Astrocyte (in vitro differentiated cells and primary cell): ENCODE data around the gene GOPC. TPM values are rescaled to one million over a fixed set of nuclear protein-coding genes. Genes with fewer than 3 reads are reported as not detected.
A peak's percentile ranks its signal among the peaks of the same experiment; 100 is the strongest.

Experiments used
- DNase-seq: peaks from one replicate; pipeline ENCODE4 v3.0.0-alpha.2; 2010; ENCODE audit warnings: low read depth
- FAIRE-seq: peaks from 2 replicates; lab custom pipeline; 2011; peaks lifted over from hg19 to GRCh38; lab: Jason Lieb, UNC
- H2AFZ ChIP-seq: 2 replicates; pipeline ENCODE4 v1.6.0; 2012; ENCODE audit warnings: low read depth, low read length, inconsistent platforms
- H3K27ac ChIP-seq: 2 replicates; pipeline ENCODE4 v1.5.1; 2011; ENCODE audit warnings: low read depth, low read length, inconsistent platforms
- H3K27me3 ChIP-seq: 2 replicates; pipeline ENCODE4 v1.6.0; 2011; ENCODE audit warnings: low read length, inconsistent platforms; ENCODE audit not compliant: insufficient read depth
- H3K36me3 ChIP-seq: 2 replicates; pipeline ENCODE4 v1.5.1; 2011; ENCODE audit warnings: low read length, inconsistent platforms; ENCODE audit not compliant: insufficient read depth
- H3K4me1 ChIP-seq: 2 replicates; pipeline ENCODE4 v1.5.1; 2011; ENCODE audit warnings: low read length, inconsistent platforms; ENCODE audit not compliant: insufficient read depth
- H3K4me2 ChIP-seq: 2 replicates; pipeline ENCODE4 v1.6.0; 2012; ENCODE audit warnings: low read length, inconsistent platforms
- H3K4me3 ChIP-seq: 2 replicates; pipeline ENCODE4 v1.5.1; 2011; ENCODE audit warnings: low read depth, mild to moderate bottlenecking, low read length, inconsistent platforms; ENCODE audit not compliant: insufficient read depth
- H3K79me2 ChIP-seq: 2 replicates; pipeline ENCODE4 v1.6.0; 2012; ENCODE audit warnings: mild to moderate bottlenecking, low read length, inconsistent platforms; ENCODE audit not compliant: insufficient read depth
- H3K9ac ChIP-seq: 2 replicates; pipeline ENCODE4 v1.6.0; 2012; ENCODE audit warnings: mild to moderate bottlenecking, low read length, inconsistent platforms
- H3K9me3 ChIP-seq: 2 replicates; pipeline ENCODE4 v1.5.1; 2012; ENCODE audit warnings: low read depth, mild to moderate bottlenecking, low read length, inconsistent platforms; ENCODE audit not compliant: insufficient read depth
- H4K20me1 ChIP-seq: 2 replicates; pipeline ENCODE4 v1.6.0; 2012; ENCODE audit warnings: low read length, inconsistent platforms; ENCODE audit not compliant: insufficient read depth
- H3K27ac Mint-ChIP-seq: one replicate; pipeline ENCODE4 v1.8.0; 2021; ENCODE audit warnings: mild to moderate bottlenecking, mixed read lengths; ENCODE audit not compliant: unreplicated experiment
- H3K27me3 Mint-ChIP-seq: one replicate; pipeline ENCODE4 v1.8.0; 2021; ENCODE audit warnings: low read depth, mixed read lengths; ENCODE audit not compliant: unreplicated experiment
- H3K36me3 Mint-ChIP-seq: one replicate; pipeline ENCODE4 v1.8.0; 2021; ENCODE audit warnings: low read depth, mixed read lengths; ENCODE audit not compliant: unreplicated experiment
- H3K4me1 Mint-ChIP-seq: one replicate; pipeline ENCODE4 v1.8.0; 2021; ENCODE audit warnings: low read depth, mixed read lengths; ENCODE audit not compliant: unreplicated experiment
- H3K4me3 Mint-ChIP-seq: one replicate; pipeline ENCODE4 v1.8.0; 2021; ENCODE audit warnings: mild to moderate bottlenecking, moderate library complexity, mixed read lengths; ENCODE audit not compliant: unreplicated experiment
- H3K9me3 Mint-ChIP-seq: one replicate; pipeline ENCODE4 v1.8.0; 2021; ENCODE audit warnings: mild to moderate bottlenecking, mixed read lengths; ENCODE audit not compliant: unreplicated experiment
- CTCF ChIP-seq: IDR thresholded peaks from 2 replicates; pipeline ENCODE4 v1.5.1; 2011; ENCODE audit warnings: low read depth, mild to moderate bottlenecking, inconsistent platforms, low read length, moderate library complexity; ENCODE audit not compliant: insufficient read depth
- EZH2 ChIP-seq: IDR thresholded peaks from 2 replicates; pipeline ENCODE4 v1.6.1; 2012; ENCODE audit warnings: mild to moderate bottlenecking, low read length, inconsistent platforms; ENCODE audit not compliant: insufficient read depth
- total RNA-seq: library from RNA; stranded (reverse); gene quantifications from 2 replicates; pipeline ENCODE4 v1.2.1, GENCODE V29; 2021

The GOPC gene
- total RNA-seq, 1 donor from 2014 or later = 45.0 TPM

GRCh38 chr6:117605169-117605826 lies 3.0 kb upstream of the GOPC start:
- no peaks in the 10 kb centered on the region for H3K36me3 ChIP-seq
- H3K9ac ChIP-seq = no peak overlapping the region
- H4K20me1 ChIP-seq = peaks cover 13% of the 10 kb centered on the region
- H3K27ac ChIP-seq = no peak overlapping the region
- no peaks in the 10 kb centered on the region for H3K36me3 Mint-ChIP-seq
- no peaks in the 10 kb centered on the region for H3K27me3 Mint-ChIP-seq
- TF ChIP-seq CTCF (peak; percentile 83), EZH2 (no peak)
- no peaks in the 10 kb centered on the region for H3K9me3 ChIP-seq
- peak; percentile 63 for DNase-seq
- no peak overlapping the region for H3K4me3 Mint-ChIP-seq
- peaks cover 21% of the 10 kb centered on the region for H3K79me2 ChIP-seq
- H3K27ac Mint-ChIP-seq = no peak overlapping the region
- H3K4me1 ChIP-seq = peaks cover 6% of the 10 kb centered on the region
- peak; percentile 52 for FAIRE-seq
- no peaks in the 10 kb centered on the region for H3K9me3 Mint-ChIP-seq
- no peaks in the 10 kb centered on the region for H3K27me3 ChIP-seq
- no peak overlapping the region for H3K4me3 ChIP-seq
- H2AFZ ChIP-seq = no peak overlapping the region
- peaks cover 1% of the 10 kb centered on the region for H3K4me1 Mint-ChIP-seq
- no peak overlapping the region for H3K4me2 ChIP-seq

- peaks cover 9% of the 10 kb centered on the region for H3K4me1 Mint-ChIP-seq
- peaks cover 2% of the 10 kb centered on the region for H3K9me3 Mint-ChIP-seq
- no peak overlapping the region for H3K4me3 Mint-ChIP-seq
- H4K20me1 ChIP-seq = peaks cover 24% of the 10 kb centered on the region
- H3K4me2 ChIP-seq = no peak overlapping the region
- no peaks in the 10 kb centered on the region for H3K27me3 ChIP-seq
- H3K27ac Mint-ChIP-seq = no peak overlapping the region
- no peaks in the 10 kb centered on the region for H3K36me3 Mint-ChIP-seq
- H3K27ac ChIP-seq = no peak overlapping the region
- no peak for FAIRE-seq
- peaks cover 36% of the 10 kb centered on the region for H3K79me2 ChIP-seq
- H3K27me3 Mint-ChIP-seq = no peaks in the 10 kb centered on the region
- no peak for DNase-seq
- no peak overlapping the region for H3K4me3 ChIP-seq
- H3K9ac ChIP-seq = no peak overlapping the region
- TF ChIP-seq CTCF = no peak
- no peaks in the 10 kb centered on the region for H3K36me3 ChIP-seq
- H3K9me3 ChIP-seq = no peaks in the 10 kb centered on the region
- peaks cover 6% of the 10 kb centered on the region for H3K4me1 ChIP-seq
- H2AFZ ChIP-seq = no peak overlapping the region
Observed at GRCh38 chr6:117603821-117604220, 1.5 kb upstream of the GOPC start.

- Histone ChIP-seq H4K20me1 (peaks cover 31% of the 10 kb centered on the region), H3K27ac (peak overlapping the region; percentile 88), H3K4me1 (peaks cover 6% of the 10 kb centered on the region), H3K4me2 (peak overlapping the region; percentile 83), H3K4me3 (peak overlapping the region; percentile 96), H3K27me3 (no peaks in the 10 kb centered on the region), H3K36me3 (no peaks in the 10 kb centered on the region), H2AFZ (peak overlapping the region; percentile 93), H3K9ac (peak overlapping the region; percentile 95), H3K9me3 (no peaks in the 10 kb centered on the region), H3K79me2 (peaks cover 43% of the 10 kb centered on the region)
- H3K4me1 Mint-ChIP-seq = peaks cover 15% of the 10 kb centered on the region
- H3K4me3 Mint-ChIP-seq = peak overlapping the region; percentile 96
- peaks cover 6% of the 10 kb centered on the region for H3K36me3 Mint-ChIP-seq
- FAIRE-seq = no peak
- TF ChIP-seq CTCF (no peak), EZH2 (no peak)
- H3K9me3 Mint-ChIP-seq = peaks cover 4% of the 10 kb centered on the region
- no peaks in the 10 kb centered on the region for H3K27me3 Mint-ChIP-seq
- H3K27ac Mint-ChIP-seq = peak overlapping the region; percentile 98
- DNase-seq = no peak
Observed at GRCh38 chr6:117602899-117603588, 733 bp upstream of the GOPC start.
